NCI-H2029 treated with DMSO at 0.1 percent for 48 hours (cell line): ENCODE results near the gene BDKRB2.

Experiments
- DNase-seq: peaks from one replicate; lab custom pipeline; 2025; lab: John Stamatoyannopoulos, UW

Gene BDKRB2

DNA sequence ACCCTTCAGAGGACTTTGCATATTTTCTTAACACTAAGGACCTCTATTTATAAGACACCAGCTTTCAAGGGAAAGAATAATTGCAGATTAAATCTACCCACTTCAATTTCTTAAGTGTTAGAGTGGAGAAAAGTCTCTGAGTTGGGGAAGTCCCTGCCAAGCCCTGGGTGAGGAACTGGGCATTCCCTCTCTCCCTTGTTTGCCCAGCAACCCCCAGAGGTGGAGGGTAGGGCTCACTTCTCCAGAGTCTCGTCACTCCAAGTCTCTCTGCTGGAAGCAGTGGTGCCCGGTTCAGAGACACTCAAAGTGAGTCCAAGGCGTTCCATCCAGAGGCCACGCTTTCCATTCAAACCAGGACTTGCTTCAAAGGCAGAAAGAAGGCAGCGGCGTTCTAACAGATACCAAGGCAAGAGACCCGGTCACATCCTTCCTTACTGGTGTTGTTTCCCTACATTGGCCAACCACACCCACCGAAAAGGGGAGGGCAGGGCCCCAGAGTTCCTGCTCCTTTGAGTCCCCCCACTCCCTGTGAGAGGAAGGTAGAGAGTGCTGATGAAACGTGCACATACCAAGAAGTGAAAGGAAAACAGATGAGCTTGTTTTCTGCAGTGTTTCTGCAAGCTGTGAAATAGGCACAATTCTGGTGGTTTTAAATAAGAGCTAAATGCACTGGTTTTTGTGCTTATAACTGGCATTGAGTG is 6.1 kb upstream of the BDKRB2 start:
- no peak for DNase-seq

DNA sequence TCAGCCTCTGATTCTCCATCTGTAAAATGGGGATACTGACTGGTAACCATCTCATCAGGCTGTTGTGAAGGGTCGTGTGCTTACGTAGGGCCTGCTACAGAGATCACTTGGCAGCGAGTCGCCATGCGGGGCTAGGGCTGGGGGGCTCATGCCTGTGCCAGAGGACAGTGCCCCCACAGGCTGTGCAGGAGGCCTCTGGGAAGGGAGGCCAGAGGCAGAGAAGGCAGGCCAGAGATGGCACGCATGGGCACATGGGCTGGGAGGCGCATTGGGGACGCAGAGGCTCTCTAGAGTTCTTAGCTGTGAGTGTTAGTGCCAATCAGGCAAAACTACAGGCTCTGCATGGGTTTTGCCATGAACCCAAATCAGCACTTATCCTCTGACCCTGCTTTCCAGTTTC is 3.5 kb upstream of the BDKRB2 start:
- no peak for DNase-seq

DNA sequence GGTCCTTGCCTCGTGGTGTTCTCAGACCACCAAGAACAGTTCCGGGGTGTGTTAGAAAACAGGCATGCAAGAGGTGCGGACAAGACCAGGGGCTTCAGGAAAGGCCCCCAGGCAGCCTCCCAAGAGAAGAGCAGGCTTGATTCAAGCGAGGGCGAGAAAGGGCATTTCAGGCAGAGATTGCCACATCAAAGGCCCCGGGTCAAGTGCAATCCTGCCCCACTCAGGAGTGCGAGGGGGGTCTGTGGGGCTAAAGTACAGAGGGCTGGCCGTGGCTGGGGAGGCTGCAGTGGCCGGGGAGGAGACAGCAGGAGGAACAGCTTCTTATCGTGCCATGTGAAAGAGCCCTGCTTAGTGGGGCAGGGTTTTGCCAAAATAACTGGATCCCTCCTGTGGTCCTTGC is 2.7 kb upstream of the BDKRB2 start:
- DNase-seq, result no peak

DNA sequence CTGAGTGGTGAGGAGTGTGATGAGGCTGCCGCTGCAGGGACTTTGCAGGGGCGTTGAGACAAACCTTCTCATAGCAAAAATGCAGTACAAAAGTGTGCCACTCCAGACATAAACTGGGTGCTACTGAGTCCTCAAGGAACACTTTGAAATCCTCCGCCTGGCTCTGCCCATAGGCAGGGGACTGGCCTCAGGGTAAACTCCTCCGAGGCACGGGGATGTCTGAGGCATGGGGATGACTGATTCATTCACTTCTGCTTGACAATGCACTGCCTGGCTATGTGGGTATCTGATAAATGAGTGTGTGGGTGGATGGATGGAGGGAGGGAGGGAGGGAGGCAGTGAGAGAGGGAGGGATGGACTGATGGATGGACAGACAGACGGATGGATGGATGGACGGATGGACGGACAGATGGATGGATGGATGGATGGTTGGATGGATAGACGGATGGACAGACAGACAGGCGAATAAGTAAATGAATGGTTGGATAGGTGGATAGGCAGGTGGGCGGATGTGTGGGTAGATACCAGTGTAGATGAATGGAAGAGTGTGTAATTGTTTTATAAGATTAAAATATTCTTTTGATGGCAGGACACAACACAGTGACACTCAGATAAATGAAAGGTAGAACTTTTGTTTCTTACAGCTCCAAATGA is 2.1 kb upstream of the BDKRB2 start:
- DNase-seq, result no peak

DNA sequence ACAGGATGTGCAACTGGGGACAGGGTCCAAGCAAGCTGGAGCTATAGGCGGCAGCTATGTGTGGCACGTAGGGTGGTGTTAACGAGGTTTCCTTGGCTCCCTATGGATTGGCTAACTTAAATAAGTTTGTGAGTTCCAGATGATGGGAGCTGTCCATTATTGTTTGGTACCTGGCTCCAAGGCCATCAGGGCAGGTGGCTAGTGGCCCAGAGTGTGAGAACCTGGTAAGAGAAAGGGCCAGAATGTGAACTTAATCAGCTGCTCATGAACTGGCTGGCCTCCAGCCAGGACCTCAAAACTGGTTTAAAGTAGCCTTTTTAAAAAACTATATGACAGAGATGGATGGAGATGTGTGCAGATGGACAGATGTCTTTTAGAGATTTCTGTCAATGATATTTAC is 1.5 kb upstream of the BDKRB2 start:
- no peak for DNase-seq

DNA sequence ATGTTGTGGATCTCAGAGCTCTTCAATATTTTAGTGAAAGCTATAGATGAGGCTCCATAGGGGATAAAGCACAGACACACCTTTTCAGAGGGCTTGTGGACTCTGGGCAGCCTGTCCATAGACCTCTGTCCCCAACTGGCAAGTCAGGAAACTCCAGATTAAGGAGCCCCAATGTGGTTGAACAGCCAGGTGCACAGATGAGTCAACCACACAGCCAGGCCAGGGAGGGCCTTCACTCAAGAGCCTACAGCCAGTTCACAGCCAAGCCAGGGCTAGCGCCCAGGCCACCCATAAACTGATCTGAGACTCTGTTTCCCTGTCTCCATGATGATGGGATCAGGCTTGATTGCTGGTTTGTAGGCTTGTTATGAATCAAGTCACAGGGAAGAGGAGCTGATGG is 1.0 kb upstream of the BDKRB2 start:
- no peak for DNase-seq

DNA sequence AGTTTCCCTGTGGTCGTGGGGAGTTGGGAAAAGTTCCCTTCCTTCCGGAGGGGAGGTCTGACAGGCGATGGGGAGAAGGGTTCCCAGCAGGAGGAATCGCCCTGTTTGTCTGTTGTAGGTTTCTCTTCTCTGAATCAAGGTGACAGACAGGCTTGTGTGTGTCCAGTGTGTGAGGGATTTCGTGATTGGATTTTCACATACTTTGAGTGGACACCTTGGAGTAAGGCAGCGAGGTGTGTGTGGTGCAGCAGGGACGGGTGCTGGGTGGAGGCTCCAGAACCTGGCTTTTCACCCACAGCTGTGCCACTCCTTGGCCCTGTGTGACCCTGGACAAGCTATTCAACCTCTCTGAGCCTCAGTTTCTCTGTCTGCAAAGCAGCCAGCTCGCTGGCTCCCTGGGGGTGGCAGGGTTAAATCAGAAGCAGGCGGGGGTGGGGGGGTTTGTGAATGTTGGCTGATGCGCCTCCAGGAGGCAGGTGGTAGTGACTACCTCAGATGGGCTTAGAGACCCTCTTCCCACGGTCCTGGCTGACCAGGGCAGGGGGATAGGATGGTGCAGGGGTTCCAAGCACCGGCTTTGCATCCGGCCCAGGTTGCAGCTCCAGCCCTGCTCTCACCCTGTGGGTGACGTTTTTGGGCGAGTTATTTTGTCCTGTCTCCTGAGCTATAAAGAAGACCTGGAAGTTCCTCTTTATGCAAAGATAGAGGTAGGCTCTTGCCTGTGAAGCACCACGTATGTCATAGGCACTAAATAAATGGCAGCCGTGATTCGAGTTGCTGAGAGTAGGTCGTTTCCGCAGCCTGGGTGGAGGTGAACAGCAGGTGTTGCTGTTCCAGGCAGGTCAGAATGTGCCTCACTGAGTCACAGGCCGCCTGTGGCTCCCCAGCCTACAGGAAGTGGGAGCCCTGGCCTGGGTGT is 679 bp downstream of the BDKRB2 start:
- no peak for DNase-seq

DNA sequence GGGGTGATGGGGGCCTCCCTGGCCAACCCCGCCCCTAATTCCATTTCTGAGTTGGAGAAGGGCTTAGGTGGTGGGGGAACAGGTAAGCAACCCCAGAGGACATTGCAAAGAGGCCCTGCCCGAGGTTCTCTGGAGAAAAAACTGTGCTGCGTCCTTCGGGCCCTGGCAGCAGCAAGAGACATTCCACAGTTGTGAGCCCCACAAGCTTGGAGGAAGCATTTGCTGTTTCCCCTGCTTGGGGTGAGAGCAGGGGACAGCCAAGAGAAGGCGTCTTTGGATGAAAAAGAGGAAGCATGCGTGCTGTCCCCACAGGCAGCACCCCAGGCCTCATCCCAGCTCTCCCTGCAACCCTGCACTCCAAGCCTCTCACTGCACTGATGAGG is 1.3 kb downstream of the BDKRB2 start:
- DNase-seq, result no peak

DNA sequence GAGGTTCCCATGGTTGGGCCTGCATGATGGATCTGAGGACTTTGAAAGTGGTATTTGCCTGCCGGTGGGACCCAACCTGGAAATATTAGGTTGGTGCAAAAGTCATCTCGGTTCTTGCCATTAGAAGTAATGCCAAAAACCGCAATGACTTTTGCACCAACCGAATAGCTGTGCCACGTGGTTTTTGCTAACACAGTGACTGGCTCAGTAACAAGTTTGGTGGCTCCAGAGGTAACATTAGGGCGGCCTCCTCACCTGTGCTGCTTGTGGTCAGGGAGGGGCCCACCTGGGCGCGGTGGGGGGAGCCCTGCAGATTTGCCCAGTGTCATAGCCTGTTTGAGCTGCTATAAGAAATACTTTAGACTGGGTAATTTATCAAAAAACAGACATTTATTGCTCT is 1.8 kb downstream of the BDKRB2 start:
- DNase-seq, result no peak

DNA sequence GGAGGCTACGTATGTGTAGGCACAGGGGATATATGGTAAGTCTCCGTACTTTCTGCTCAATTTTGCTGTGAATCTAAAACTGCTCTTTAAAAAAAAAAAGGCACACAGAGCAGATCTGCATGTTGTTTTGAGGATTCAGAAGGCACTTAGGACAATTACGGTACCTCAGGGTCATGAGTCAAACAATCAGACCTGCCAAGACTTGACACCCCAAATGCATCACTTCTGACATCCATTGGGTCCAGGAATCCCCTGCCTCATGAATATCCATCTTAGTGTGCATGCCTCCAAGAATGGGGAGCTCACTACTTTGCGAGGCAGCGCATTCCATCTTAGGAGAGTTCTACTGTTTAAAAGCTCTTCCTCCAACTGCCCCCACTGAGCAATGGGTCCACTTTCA is 3.0 kb downstream of the BDKRB2 start:
- no peak for DNase-seq

DNA sequence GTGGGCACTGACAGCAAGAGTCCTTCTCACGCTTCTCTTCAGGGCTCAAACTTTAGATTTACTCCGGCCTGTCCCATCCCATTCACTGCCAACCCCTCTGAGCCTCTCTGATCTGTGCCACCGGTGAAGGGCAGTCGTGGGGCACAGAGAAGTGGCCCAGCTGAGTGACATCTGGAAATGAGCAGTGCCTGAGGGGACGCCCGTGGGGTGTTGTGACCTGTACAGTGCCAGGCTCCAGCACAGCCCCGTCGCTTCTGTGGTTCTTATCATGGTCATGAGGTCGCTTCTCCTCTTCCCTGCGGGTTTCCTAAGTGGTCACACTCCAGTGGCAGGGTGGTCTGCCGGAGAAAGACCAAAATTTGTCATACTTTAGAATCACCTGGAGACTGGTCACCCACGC is 4.1 kb downstream of the BDKRB2 start:
- DNase-seq, result no peak

DNA sequence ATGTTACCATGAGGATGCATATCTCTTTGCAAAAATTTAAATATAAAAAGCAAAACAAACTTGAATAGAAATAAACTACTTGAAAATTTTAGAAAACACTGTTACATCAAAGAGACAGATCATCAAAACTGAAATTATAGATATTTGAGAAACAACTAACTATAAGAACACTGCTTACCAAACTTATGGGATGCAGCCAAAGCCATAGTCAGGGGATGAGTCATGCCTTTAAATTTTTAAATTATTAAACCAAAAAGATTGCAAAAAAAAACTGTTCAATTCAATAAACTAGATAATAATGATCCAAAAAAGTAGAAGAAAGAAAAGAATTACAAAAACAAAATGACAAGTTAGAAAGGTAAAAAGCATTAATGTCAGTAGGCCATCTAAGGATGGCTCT is 7.5 kb downstream of the BDKRB2 start:
- DNase-seq, result no peak

DNA sequence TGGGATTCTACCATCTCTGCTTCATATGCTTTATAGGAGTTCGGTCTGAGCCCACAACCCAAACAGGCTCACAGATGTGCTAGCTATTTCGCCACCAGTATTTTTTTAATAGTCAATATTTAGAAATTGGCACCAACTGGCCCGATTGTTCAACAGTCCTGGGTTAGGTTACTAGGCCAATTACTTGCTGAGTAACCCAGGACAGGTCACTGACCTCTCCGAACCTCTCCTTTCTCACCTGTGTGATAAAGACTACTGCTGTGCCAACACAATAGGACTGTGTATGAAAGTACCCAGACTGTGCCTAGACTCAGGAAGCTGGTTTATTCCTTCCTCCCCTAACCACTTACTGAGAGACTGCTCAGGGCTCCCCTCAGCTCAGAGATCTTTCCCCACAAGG is 8.3 kb downstream of the BDKRB2 start:
- DNase-seq, result no peak

DNA sequence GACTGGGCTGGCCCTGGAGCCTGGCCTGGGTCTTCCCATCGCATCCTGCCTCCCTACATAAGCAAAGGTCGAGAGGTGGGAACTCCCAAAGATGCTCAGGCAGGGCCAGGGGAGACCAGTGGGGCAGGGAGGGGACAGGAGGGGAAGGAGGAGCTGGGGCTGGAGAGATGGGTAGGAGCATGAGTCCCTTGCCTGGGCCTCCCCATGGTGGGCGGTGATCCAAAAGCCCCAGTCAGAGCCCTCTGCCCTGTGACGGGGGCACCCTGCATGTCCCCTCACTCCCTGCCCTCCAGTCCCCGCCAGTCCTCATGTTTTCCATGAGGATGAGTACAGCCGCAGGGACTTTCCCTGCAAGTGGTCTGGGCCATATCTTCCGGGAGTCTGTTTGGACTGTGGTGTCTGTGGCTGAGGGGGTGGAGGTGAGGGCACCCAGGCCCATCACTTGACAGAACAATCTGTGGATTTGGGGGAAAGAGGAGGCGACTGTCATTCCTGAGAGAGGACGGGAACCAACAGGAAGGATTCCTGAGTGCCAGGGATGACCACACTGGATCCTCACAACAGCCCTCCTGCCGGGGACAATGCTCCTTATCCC is 9.3 kb downstream of the BDKRB2 start:
- DNase-seq, result no peak

DNA sequence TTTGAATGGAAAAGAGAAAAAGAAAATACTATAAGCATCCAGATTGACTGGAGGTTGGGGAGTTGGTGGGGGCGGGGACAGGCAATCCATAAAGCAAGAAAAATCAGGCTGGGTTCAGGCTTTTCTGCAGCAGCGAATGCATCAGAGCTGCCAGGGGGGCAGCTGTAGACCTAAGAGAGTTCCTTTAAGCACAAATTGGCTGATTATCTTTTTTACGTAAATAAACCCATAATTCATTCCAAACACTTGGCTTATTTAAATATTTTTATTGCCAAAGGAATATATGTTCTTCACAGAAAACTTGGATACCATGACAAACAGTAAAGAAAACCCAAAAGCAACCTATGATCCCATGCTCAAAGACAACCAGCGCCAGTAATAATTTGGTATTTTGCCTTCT is 10.2 kb downstream of the BDKRB2 start:
- no peak for DNase-seq

DNA sequence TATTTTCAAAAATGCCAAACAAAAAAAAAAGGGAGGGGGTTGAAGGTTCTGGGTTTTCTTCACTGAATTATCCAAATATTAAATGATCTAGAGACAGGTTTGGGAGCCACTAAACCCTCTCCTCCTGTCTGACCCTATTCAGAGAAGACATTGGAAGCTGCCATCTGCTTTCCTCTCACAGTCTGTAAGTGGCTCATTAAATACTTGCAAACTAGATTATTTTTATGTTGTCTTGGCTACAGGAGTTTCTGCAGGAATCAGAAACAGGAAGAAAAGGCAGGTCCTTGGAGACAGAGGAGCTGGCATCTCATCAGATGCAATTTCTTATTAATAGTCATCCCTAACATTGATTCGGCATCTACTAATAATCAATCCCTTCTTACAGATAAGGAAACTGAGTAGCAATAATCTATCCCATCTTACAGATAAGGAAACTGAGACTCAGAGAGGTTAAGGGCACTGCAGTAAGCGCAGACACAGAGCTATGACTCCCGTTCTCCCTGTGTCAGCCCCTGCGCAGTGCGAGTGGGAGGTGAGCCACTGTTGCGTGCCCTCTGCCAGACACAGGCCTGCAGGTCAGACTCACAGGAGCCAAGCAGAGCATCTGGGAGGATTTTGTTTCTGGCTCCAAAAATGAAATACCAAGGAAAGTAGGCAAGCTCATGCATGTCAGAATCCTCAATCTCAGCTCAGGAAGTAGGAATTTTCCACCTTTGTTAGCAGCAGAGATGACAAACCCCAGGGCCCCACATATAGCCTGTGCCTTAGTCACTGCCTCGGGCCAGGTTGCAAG is 11.0 kb downstream of the BDKRB2 start:
- DNase-seq, result no peak

DNA sequence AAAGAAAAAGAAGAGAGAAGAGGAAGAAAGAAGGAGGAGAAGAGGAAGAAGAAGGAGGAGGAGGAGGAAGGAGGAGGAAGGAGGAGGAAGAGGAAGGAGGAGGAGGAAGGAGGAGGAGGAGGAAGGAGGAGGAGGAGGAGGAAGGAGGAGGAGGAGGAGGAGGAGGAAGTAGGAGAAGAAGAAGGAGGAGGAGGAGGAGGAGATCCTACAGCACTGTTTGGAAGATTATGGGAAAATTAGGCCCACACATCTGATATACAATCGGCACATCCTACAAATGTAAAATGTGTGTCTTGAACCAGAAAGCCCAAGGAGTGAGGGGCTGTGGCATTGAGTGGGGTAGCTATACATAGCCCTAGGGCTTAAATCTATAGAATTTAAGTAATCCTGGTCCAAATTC is 12.0 kb downstream of the BDKRB2 start:
- DNase-seq, result no peak

DNA sequence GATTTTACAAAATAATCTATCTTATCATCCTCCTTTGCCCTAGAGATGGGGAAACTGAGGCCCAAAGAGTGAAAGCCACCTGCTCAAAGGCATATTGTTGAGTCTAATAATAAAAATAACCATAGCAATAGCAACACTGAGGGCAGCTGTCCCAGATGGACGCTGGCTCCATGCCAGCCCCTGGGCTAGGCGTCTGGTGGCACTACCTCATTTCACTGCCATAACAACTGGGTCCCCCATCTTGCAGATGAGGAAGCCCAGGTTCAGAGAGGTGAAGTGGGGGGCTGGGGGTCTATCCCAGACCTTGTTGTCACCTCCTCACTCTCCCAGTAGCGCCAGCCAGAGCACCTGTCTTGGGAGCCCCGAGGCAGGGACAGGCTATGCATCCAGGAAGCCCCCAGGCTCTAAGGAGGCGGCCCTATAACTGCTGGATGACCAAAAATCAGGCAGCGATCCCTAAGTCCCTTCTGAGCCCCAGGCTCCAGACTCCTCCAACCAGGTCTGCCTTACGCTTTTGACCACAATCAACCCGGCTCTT is 12.8 kb downstream of the BDKRB2 start:
- DNase-seq, result no peak

DNA sequence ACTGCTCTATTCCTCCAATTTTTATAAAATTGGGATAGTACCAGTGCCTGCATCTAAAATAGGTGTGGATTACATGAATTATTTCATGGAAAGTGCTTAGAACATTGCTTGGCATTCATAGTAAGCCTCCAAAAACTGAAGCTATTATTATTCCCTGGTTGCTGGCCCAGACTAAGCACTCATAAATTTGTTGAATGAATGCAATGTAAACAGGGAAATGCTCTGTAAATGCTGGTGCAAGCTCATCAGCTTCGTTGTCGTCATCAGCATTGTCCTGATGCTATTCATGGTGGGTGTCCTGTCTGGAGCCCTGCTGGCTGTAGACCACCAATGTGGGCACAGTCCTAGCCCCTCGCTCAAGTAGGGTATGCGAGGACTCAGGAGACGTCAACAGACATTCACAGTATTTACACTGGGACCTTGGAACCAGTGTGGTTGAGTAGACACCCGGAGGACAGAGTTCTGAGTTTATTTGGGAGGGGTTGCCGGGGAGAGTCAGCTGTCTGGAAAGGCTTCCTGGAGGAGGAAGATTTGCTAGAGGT is 16.5 kb downstream of the BDKRB2 start:
- DNase-seq, result peak; percentile 28

DNA sequence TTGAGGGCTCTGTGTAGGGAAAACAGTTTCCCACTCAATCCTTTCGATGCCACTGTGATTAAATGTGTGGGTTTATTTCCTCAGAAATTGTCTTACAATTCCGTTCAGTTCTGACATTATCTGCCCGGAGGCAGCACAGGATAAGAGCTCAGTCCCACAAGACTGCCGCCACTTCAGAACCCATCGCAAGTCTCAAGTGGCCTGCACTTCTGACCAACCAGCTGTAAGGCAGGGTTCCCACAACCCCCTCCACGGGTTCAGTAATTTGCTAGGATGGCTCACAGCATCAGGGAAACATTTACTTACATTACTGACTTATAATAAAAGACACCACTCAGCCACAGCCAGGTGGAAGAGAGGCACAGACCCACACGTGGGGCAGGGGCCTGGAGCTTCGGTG is 17.2 kb downstream of the BDKRB2 start:
- DNase-seq, result no peak

DNA sequence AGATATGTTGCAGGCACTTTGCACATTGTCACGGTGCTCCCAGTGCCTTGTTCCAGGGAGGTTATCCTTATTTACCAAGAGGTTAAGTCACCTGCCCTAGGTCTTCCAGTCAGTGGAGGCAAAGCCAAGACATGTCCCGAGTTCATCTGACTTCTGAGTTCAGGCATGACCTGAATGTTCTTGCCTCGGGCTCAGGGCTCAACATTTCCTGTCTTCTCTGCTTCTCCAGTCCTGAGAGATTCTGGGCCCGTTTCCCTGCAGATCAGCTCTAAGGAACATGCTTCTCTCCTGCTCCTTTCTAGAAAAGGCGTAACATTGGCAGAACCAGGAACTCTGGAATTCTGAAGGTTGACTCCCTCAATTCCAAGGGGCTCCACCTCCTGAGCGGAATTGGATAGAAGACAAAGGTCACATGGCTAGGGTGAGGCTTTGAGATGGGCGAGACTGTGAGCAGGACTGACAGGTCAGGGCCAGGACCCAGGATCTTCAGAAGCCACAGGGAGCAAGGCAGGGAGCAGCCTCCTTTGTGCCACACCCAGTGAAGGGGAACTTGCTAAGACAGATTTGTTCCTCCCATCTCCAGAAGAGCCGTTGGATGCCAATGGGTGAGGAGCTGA is 19.9 kb downstream of the BDKRB2 start:
- no peak for DNase-seq
